Measurements from ENCODE around the gene GNAZ. TPM values are rescaled to one million over a fixed set of nuclear protein-coding genes. Genes with fewer than 3 reads are reported as not detected.
A peak's percentile ranks its signal among the peaks of the same experiment; 100 is the strongest.

Gene GNAZ
- total and polyA plus RNA-seq, 5 donors from 2014 or later, result 0.05 to 3.6 (median 0.06) TPM; not detected in 2

GRCh38 chr22:23168391-23169042 is 98.2 kb downstream of the GNAZ start:
- H3K4me1 ChIP-seq (ENCODE audit: control insufficient read depth, insufficient read depth, low read length, poor library complexity, severe bottlenecking), result no peaks in the 10 kb centered on the region
- no peaks in the 10 kb centered on the region for H3K36me3 Mint-ChIP-seq
- no peak overlapping the region for H3K4me3 ChIP-seq (ENCODE audit: low read depth, low read length)
- H3K4me1 Mint-ChIP-seq, result no peaks in the 10 kb centered on the region
- H3K27me3 ChIP-seq (ENCODE audit: control insufficient read depth, insufficient read depth, low read length), result no peaks in the 10 kb centered on the region
- no peak overlapping the region for H3K4me3 Mint-ChIP-seq
- H3K27ac ChIP-seq (ENCODE audit: insufficient read depth, low read length, poor library complexity, severe bottlenecking), result no peak overlapping the region
- DNase-seq, result no peak
- H3K27ac Mint-ChIP-seq, result peak overlapping the region in 1 of 3 donors; percentile 36
- no peak for ATAC-seq (ENCODE audit: low read depth in 2 of 2)
- no peaks in the 10 kb centered on the region for H3K27me3 Mint-ChIP-seq
- H3K9me3 ChIP-seq (ENCODE audit: control insufficient read depth in 2 of 2, low read length in 2 of 2), result no peaks in the 10 kb centered on the region
- H3K9me3 Mint-ChIP-seq, result no peaks in the 10 kb centered on the region
- H3K36me3 ChIP-seq (ENCODE audit: control insufficient read depth, insufficient read depth, low read length), result no peaks in the 10 kb centered on the region

- Mint-ChIP-seq H3K9me3 (no peaks in the 10 kb centered on the region), H3K27me3 (no peaks in the 10 kb centered on the region), H3K4me3 (no peak overlapping the region), H3K36me3 (no peaks in the 10 kb centered on the region), H3K4me1 (peaks cover 0 to 3% (median 0%) of the 10 kb centered on the region in 4 donors), H3K27ac (no peak overlapping the region)
- H3K27ac ChIP-seq (ENCODE audit: insufficient read depth, low read length, poor library complexity, severe bottlenecking), result no peak overlapping the region
- H3K9me3 ChIP-seq (ENCODE audit: control insufficient read depth in 2 of 2, low read length in 2 of 2), result no peaks in the 10 kb centered on the region
- H3K27me3 ChIP-seq (ENCODE audit: control insufficient read depth, insufficient read depth, low read length), result no peaks in the 10 kb centered on the region
- ATAC-seq (ENCODE audit: low read depth in 2 of 2) (no peak), DNase-seq (no peak)
- no peaks in the 10 kb centered on the region for H3K4me1 ChIP-seq (ENCODE audit: control insufficient read depth, insufficient read depth, low read length, poor library complexity, severe bottlenecking)
- H3K4me3 ChIP-seq (ENCODE audit: low read depth, low read length), result no peak overlapping the region
- no peaks in the 10 kb centered on the region for H3K36me3 ChIP-seq (ENCODE audit: control insufficient read depth, insufficient read depth, low read length)
Measured at GRCh38 chr22:23169043-23169406, 98.7 kb downstream of the GNAZ start.

Other genes starting within 250 kb of the GNAZ start
- 0.39 TPM for gene IGLL5, start 182.7 kb upstream of the GNAZ start, total RNA-seq
- gene IGLL5, start 182.7 kb upstream of the GNAZ start, polyA plus RNA-seq, result 1 to 10 TPM in 1 of 4 donors, under 1 TPM in 1, not detected in 2; 0.27 to 1.4 TPM
- gene RSPH14, start 71.5 kb downstream of the GNAZ start, total RNA-seq, result not detected
- under 1 TPM in 2 of 4 donors, not detected in 2; 0.15 to 0.29 TPM for gene RSPH14, start 71.5 kb downstream of the GNAZ start, polyA plus RNA-seq
- 0.17 TPM for gene RAB36, start 75.0 kb downstream of the GNAZ start, total RNA-seq
- gene RAB36, start 75.0 kb downstream of the GNAZ start, polyA plus RNA-seq, result under 1 TPM in 3 of 4 donors, not detected in 1; 0.42 to 0.61 (median 0.56) TPM
- 66.3 TPM for gene BCR, start 110.0 kb downstream of the GNAZ start, total RNA-seq
- gene BCR, start 110.0 kb downstream of the GNAZ start, polyA plus RNA-seq, result 1 to 10 TPM; 2.6 to 7.1 (median 2.8) TPM

Measured in CD4-positive, CD25-positive, alpha-beta regulatory T cell (primary cell).